ENCODE measurements around the gene PLOD1.
A peak's percentile ranks its signal among the peaks of the same experiment; 100 is the strongest.
"Not testable (repeated sequence)": the region's sequence is repeated elsewhere in the genome, so short reads cannot be mapped to it uniquely, and the experiment has no call there.

The PLOD1 gene

GRCh38 chr1:11903210-11903609, 31.3 kb upstream of the PLOD1 start:
- TF ChIP-seq TCF4 (CRISPR knock-in tag; IDR thresholded peaks at IDR 0.05; ENCODE audit: borderline replicate concordance) (no peak), GLIS3 (CRISPR knock-in tag; IDR thresholded peaks at IDR 0.05) (no peak), ESRRG (CRISPR knock-in tag; IDR thresholded peaks at IDR 0.05) (no peak), ZNF565 (CRISPR knock-in tag; conservative IDR thresholded peaks at IDR 0.05; ENCODE audit: low read depth) (no peak), CSDC2 (CRISPR knock-in tag; IDR thresholded peaks at IDR 0.05) (no peak), SNAI2 (CRISPR knock-in tag; IDR thresholded peaks at IDR 0.05) (no peak), ZNF8 (CRISPR knock-in tag; IDR thresholded peaks at IDR 0.05) (no peak), PPARA (CRISPR knock-in tag; IDR thresholded peaks at IDR 0.05; ENCODE audit: borderline replicate concordance) (no peak), ISL1 (CRISPR knock-in tag; IDR thresholded peaks at IDR 0.05) (no peak), ZC3H10 (CRISPR knock-in tag; IDR thresholded peaks at IDR 0.05) (no peak)
- ATAC-seq, result no peak

GRCh38 chr1:11904156-11904555, 30.4 kb upstream of the PLOD1 start:
- ATAC-seq, result not testable (repeated sequence)

- no peak for ATAC-seq
- TF ChIP-seq ZFP3 (CRISPR knock-in tag; IDR thresholded peaks at IDR 0.05) (no peak), TCF4 (CRISPR knock-in tag; IDR thresholded peaks at IDR 0.05; ENCODE audit: borderline replicate concordance) (no peak), GLIS3 (CRISPR knock-in tag; IDR thresholded peaks at IDR 0.05) (no peak), ZNF565 (CRISPR knock-in tag; conservative IDR thresholded peaks at IDR 0.05; ENCODE audit: low read depth) (no peak), ISL1 (CRISPR knock-in tag; IDR thresholded peaks at IDR 0.05) (no peak), ZNF70 (CRISPR knock-in tag; IDR thresholded peaks at IDR 0.05) (no peak), SNAI2 (CRISPR knock-in tag; IDR thresholded peaks at IDR 0.05) (no peak), CREB5 (CRISPR knock-in tag; IDR thresholded peaks at IDR 0.05; ENCODE audit: low read depth) (no peak), ZNF8 (CRISPR knock-in tag; IDR thresholded peaks at IDR 0.05) (no peak)
Measured at GRCh38 chr1:11904978-11905377, 29.5 kb upstream of the PLOD1 start.

- ATAC-seq, result no peak
- TF ChIP-seq ZFP3 (CRISPR knock-in tag; IDR thresholded peaks at IDR 0.05) (no peak), OSR1 (CRISPR knock-in tag; IDR thresholded peaks at IDR 0.05) (no peak), SNAI2 (CRISPR knock-in tag; IDR thresholded peaks at IDR 0.05) (no peak), CSRNP3 (CRISPR knock-in tag; IDR thresholded peaks at IDR 0.05) (no peak)
Measured at GRCh38 chr1:11906870-11907269, 27.6 kb upstream of the PLOD1 start.

- no peak for TF ChIP-seq ZC3H10 (CRISPR knock-in tag; IDR thresholded peaks at IDR 0.05)
- no peak for TF ChIP-seq PPARA (CRISPR knock-in tag; IDR thresholded peaks at IDR 0.05; ENCODE audit: borderline replicate concordance)
- TF ChIP-seq SNAI2 (CRISPR knock-in tag; IDR thresholded peaks at IDR 0.05), result no peak
- no peak for TF ChIP-seq TOX (CRISPR knock-in tag; IDR thresholded peaks at IDR 0.05; ENCODE audit: borderline replicate concordance)
- TF ChIP-seq BACH2 (CRISPR knock-in tag; IDR thresholded peaks at IDR 0.05; ENCODE audit: borderline replicate concordance), result no peak
- no peak for TF ChIP-seq OSR1 (CRISPR knock-in tag; IDR thresholded peaks at IDR 0.05)
- TF ChIP-seq CSDC2 (CRISPR knock-in tag; IDR thresholded peaks at IDR 0.05), result no peak
- no peak for TF ChIP-seq CSRNP3 (CRISPR knock-in tag; IDR thresholded peaks at IDR 0.05)
- TF ChIP-seq ZNF8 (CRISPR knock-in tag; IDR thresholded peaks at IDR 0.05), result no peak
- TF ChIP-seq ARNTL (CRISPR knock-in tag; IDR thresholded peaks at IDR 0.05; ENCODE audit: borderline replicate concordance, low read depth), result no peak
- no peak for TF ChIP-seq CREB5 (CRISPR knock-in tag; IDR thresholded peaks at IDR 0.05; ENCODE audit: low read depth)
- TF ChIP-seq ISL1 (CRISPR knock-in tag; IDR thresholded peaks at IDR 0.05), result no peak
- ATAC-seq, result peak; percentile 65
Measured at GRCh38 chr1:11907275-11908094, 27.0 kb upstream of the PLOD1 start.

Data from SK-N-SH treated with all-trans-retinoic acid at 6 μM for 48 hours (cell line).